CD14-positive monocyte (primary cell): Measurements from ENCODE around the gene NUPR2. TPM values are rescaled to one million over a fixed set of nuclear protein-coding genes. Genes with fewer than 3 reads are reported as not detected.

Source experiments
- DNase-seq, 3 donors: peaks; one replicate each; pipeline ENCODE4 v3.0.0-alpha.2; 2011 to 2022
- H2AFZ ChIP-seq: 2 replicates; pipeline ENCODE4 v1.6.0; 2012; ENCODE audit warnings: mild to moderate bottlenecking, low read depth, low read length, inconsistent platforms; ENCODE audit not compliant: insufficient read depth, poor library complexity, severe bottlenecking
- H3K27ac ChIP-seq, 2 donors: 1 replicate in 1 of 2; 2 replicates in 1 of 2; pipeline ENCODE4 v1.5.1; 2012 to 2013; ENCODE audit warnings: low read length in 2 of 2, control low read depth in 1 of 2, inconsistent platforms in 1 of 2, low read depth in 1 of 2, mild to moderate bottlenecking in 1 of 2
- H3K27me3 ChIP-seq, 2 donors: one replicate each; pipeline versions ENCODE4 v1.6.0 to v1.6.1; 2011 to 2013; ENCODE audit warnings: low read length in 2 of 2; ENCODE audit not compliant: control insufficient read depth in 2 of 2, insufficient read depth in 2 of 2
- H3K36me3 ChIP-seq, 2 donors: replicated peaks in 1 of 2; 1 replicate in 1 of 2; 2 replicates in 1 of 2; pipeline versions ENCODE4 v1.5.1 to v1.6.1; 2012 to 2013; ENCODE audit warnings: low read length in 2 of 2, control low read depth in 1 of 2, inconsistent platforms in 1 of 2, mild to moderate bottlenecking in 1 of 2; ENCODE audit not compliant: insufficient read depth in 2 of 2, control insufficient read depth in 1 of 2
- H3K4me1 ChIP-seq, 2 donors: 1 replicate in 1 of 2; 2 replicates in 1 of 2; pipeline versions ENCODE4 v1.5.1 to v1.6.1; 2012 to 2013; ENCODE audit warnings: low read length in 2 of 2, control low read depth in 1 of 2, inconsistent platforms in 1 of 2, mild to moderate bottlenecking in 1 of 2, moderate library complexity in 1 of 2; ENCODE audit not compliant: insufficient read depth in 2 of 2, control insufficient read depth in 1 of 2
- H3K4me2 ChIP-seq: replicated peaks from 2 replicates; pipeline ENCODE3; 2012; ENCODE audit warnings: low read length, moderate library complexity, mild to moderate bottlenecking; ENCODE audit not compliant: poor library complexity, severe bottlenecking; ENCODE audit errors: extremely low read depth
- H3K4me3 ChIP-seq, 3 experiments: fragments of 200-600 bp in 1 of 3; sonication (generic) in 1 of 3; replicated peaks in 1 of 3; 1 replicate in 2 of 3; 2 replicates in 1 of 3; pipeline ENCODE4 v1.5.1; 2011 to 2013; ENCODE audit warnings: low read length in 3 of 3, mild to moderate bottlenecking in 3 of 3, control low read depth in 2 of 3, low read depth in 2 of 3, inconsistent platforms in 1 of 3, moderate library complexity in 1 of 3
- H3K79me2 ChIP-seq: 2 replicates; pipeline ENCODE4 v1.6.0; 2012; ENCODE audit warnings: mild to moderate bottlenecking, control low read depth, inconsistent platforms, low read length, moderate library complexity; ENCODE audit not compliant: insufficient read depth
- H3K9ac ChIP-seq: 2 replicates; pipeline ENCODE4 v1.6.0; 2017; ENCODE audit warnings: low read length, mild to moderate bottlenecking; ENCODE audit not compliant: insufficient read depth, poor library complexity, severe bottlenecking
- H3K9me3 ChIP-seq, 2 donors: replicated peaks in 1 of 2; 1 replicate in 1 of 2; 2 replicates in 1 of 2; pipeline versions ENCODE4 v1.5.1 to v1.6.1; 2012 to 2013; ENCODE audit warnings: low read length in 2 of 2, control low read depth in 1 of 2; ENCODE audit not compliant: control insufficient read depth in 1 of 2, insufficient read depth in 1 of 2
- H4K20me1 ChIP-seq: 2 replicates; pipeline ENCODE4 v1.6.0; 2012; ENCODE audit warnings: mild to moderate bottlenecking, low read length, control low read depth, moderate library complexity; ENCODE audit not compliant: insufficient read depth
- H3K27ac Mint-ChIP-seq, 7 donors: one replicate each; pipeline ENCODE4 v1.8.0; 2020; ENCODE audit warnings: mild to moderate bottlenecking in 7 of 7, mixed read lengths in 7 of 7, moderate library complexity in 6 of 7, inconsistent platforms in 2 of 7
- H3K27me3 Mint-ChIP-seq, 3 donors: one replicate each; pipeline ENCODE4 v1.8.0; 2021 to 2022; ENCODE audit warnings: low read depth in 3 of 3, mild to moderate bottlenecking in 3 of 3, mixed read lengths in 3 of 3, moderate library complexity in 3 of 3, inconsistent platforms in 1 of 3
- H3K36me3 Mint-ChIP-seq, 2 donors: one replicate each; pipeline ENCODE4 v1.8.0; 2020; ENCODE audit warnings: mixed read lengths in 2 of 2, inconsistent platforms in 1 of 2, mild to moderate bottlenecking in 1 of 2
- H3K4me1 Mint-ChIP-seq: one replicate; pipeline ENCODE4 v1.8.0; 2020; ENCODE audit warnings: mild to moderate bottlenecking, mixed read lengths
- H3K4me3 Mint-ChIP-seq, 2 donors: one replicate each; pipeline ENCODE4 v1.8.0; 2020; ENCODE audit warnings: mild to moderate bottlenecking in 2 of 2, mixed read lengths in 2 of 2, moderate library complexity in 1 of 2
- H3K9me3 Mint-ChIP-seq, 7 donors: one replicate each; pipeline ENCODE4 v1.8.0; 2020 to 2022; ENCODE audit warnings: mixed read lengths in 7 of 7, mild to moderate bottlenecking in 6 of 7, moderate library complexity in 6 of 7, inconsistent platforms in 2 of 7
- WGBS: methylation state at CpG from one replicate; pipeline ENCODE4 v1.1.5; 2013; ENCODE audit warnings: missing lambda C conversion rate; ENCODE audit not compliant: insufficient coverage; 5-methylcytosine and 5-hydroxymethylcytosine counted together
- intact Hi-C, 2 donors: fragments of 100-400 bp; cut with micrococcal nuclease; formaldehyde crosslinking; loops; one replicate each; pipeline versions ENCODE4 v1.15.0 to v1.15.1; 2023
- polyA plus RNA-seq, 3 donors: library from polyadenylated mRNA; depleted of rRNA in 1 of 3; unstranded in 2 of 3; stranded (reverse) in 1 of 3; fragments of 300-500 nt in 2 of 3; fragments of >200 nt in 1 of 3; fragmentation: Illumina TruSeq in 2 of 3; gene quantifications; 1 replicate in 2 of 3; 2 replicates in 1 of 3; pipeline ENCODE4 v1.2.3, GENCODE V29; 2012 to 2021
- TF ChIP-seq, protein P1 (sequence below): fragments of 200-600 bp; IDR thresholded peaks from one replicate; pipeline ENCODE4 v1.8.0; 2022; ENCODE audit warnings: antibody characterized with exemption, mild to moderate bottlenecking

Gene NUPR2
- polyA plus RNA-seq, 3 donors = not detected

- WGBS = 96% methylated on average over 4 of the region's 7 CpGs
- H3K27ac Mint-ChIP-seq = peak overlapping the region in 1 of 7 donors; percentile 74
- Histone ChIP-seq H3K36me3 (peaks cover 2 to 9% of the 10 kb centered on the region in 2 donors), H2AFZ (no peak overlapping the region), H3K4me1 (no peaks in the 10 kb centered on the region), H3K9ac (no peak overlapping the region), H3K9me3 (no peaks in the 10 kb centered on the region), H3K27ac (no peak overlapping the region), H3K27me3 (no peaks in the 10 kb centered on the region), H3K4me2 (no peak overlapping the region), H3K4me3 (no peak overlapping the region), H4K20me1 (no peaks in the 10 kb centered on the region), H3K79me2 (no peaks in the 10 kb centered on the region)
- H3K4me1 Mint-ChIP-seq = no peaks in the 10 kb centered on the region
- intact Hi-C loops = no loop called here
- TF ChIP-seq, protein P1, sequence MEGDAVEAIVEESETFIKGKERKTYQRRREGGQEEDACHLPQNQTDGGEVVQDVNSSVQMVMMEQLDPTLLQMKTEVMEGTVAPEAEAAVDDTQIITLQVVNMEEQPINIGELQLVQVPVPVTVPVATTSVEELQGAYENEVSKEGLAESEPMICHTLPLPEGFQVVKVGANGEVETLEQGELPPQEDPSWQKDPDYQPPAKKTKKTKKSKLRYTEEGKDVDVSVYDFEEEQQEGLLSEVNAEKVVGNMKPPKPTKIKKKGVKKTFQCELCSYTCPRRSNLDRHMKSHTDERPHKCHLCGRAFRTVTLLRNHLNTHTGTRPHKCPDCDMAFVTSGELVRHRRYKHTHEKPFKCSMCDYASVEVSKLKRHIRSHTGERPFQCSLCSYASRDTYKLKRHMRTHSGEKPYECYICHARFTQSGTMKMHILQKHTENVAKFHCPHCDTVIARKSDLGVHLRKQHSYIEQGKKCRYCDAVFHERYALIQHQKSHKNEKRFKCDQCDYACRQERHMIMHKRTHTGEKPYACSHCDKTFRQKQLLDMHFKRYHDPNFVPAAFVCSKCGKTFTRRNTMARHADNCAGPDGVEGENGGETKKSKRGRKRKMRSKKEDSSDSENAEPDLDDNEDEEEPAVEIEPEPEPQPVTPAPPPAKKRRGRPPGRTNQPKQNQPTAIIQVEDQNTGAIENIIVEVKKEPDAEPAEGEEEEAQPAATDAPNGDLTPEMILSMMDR = no peak
- H3K4me3 Mint-ChIP-seq = no peak overlapping the region
- H3K27me3 Mint-ChIP-seq = peaks cover 0 to 3% (median 0%) of the 10 kb centered on the region in 3 donors
- peaks cover 0 to 3% (median 0%) of the 10 kb centered on the region in 7 donors for H3K9me3 Mint-ChIP-seq
- peaks cover 10 to 24% of the 10 kb centered on the region in 2 donors for H3K36me3 Mint-ChIP-seq
- DNase-seq = no peak
These were observed 29.5 kb downstream of the NUPR2 start for GRCh38 chr7:56086761-56087160.

DNA sequence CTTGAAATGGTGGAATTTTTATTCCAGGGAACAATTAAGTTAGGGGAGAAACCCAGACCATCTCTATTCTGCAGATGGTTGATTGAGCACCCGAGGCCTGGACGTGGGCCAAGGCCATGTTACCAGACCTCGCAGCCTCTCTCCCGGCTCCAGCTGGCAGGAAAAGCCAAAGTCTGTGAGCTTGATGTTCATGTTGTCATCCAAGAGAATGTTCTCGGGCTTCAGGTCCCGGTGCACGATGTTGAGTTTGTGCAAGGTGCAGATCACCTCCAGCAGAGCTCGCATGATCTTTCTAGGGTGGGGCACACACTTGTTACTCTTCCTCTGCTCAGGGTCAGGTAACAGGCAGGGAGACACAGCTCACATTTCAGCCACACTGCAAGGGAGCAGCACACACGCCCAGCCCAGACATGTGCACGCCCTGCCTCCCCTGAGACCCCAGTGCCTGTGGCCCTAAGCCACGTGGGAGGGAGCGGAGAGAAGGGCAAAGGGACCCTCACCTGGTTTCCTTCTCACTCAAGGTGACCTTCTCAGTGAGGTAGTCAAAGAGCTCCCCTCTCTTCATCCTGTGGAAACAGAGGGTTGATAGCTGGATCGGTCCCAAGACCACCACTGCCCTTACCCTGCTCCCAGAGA lies 32.9 kb downstream of the NUPR2 start:
- H3K4me2 ChIP-seq = no peak overlapping the region

More for the DNA sequence above, 32.9 kb downstream of the NUPR2 start:
- no peaks in the 10 kb centered on the region for H3K27me3 ChIP-seq
- Mint-ChIP-seq H3K27ac (no peak overlapping the region), H3K36me3 (peaks cover 22 to 51% of the 10 kb centered on the region in 2 donors), H3K27me3 (no peaks in the 10 kb centered on the region), H3K9me3 (peaks cover 0 to 2% (median 0%) of the 10 kb centered on the region in 7 donors), H3K4me1 (no peaks in the 10 kb centered on the region), H3K4me3 (no peak overlapping the region)
- no peak overlapping the region for H2AFZ ChIP-seq
- H3K79me2 ChIP-seq = no peaks in the 10 kb centered on the region
- DNase-seq = no peak
- H3K4me3 ChIP-seq = no peak overlapping the region
- no peaks in the 10 kb centered on the region for H3K9me3 ChIP-seq
- H3K27ac ChIP-seq = no peak overlapping the region
- TF ChIP-seq, protein P1 = no peak
- no peak overlapping the region for H3K9ac ChIP-seq
- no peaks in the 10 kb centered on the region for H4K20me1 ChIP-seq
- no peaks in the 10 kb centered on the region for H3K4me1 ChIP-seq
- intact Hi-C loops = no loop called here
- H3K36me3 ChIP-seq = peaks cover 5 to 30% of the 10 kb centered on the region in 2 donors
- 91% methylated on average over 8 of the region's 13 CpGs for WGBS
